Activated CD8-positive, alpha-beta T cell treated with anti-CD3 and anti-CD28 coated beads, Interleukin-2, amount 10 ng/mL, durations not matched to agents 7 days and 5 days (primary cell): ENCODE measurements around the gene NUP160. TPM values are rescaled to one million over a fixed set of nuclear protein-coding genes. Genes with fewer than 3 reads are reported as not detected.
A peak's percentile ranks its signal among the peaks of the same experiment; 100 is the strongest.
"Not testable (repeated sequence)": the region's sequence is repeated elsewhere in the genome, so short reads cannot be mapped to it uniquely, and the experiment has no call there.

ENCODE experiments used
- ATAC-seq: fragments of 150-1000 bp; cut with Tn5 transposase; one replicate; pipeline ENCODE4 v1.10.0; 2021; ENCODE audit warnings: moderate library complexity
- CTCF ChIA-PET: fragments of 350-600 bp; sonication (Branson Sonifier 250); formaldehyde crosslinking; loops from one replicate; lab custom pipeline; 2021; ENCODE audit warnings: antibody characterized with exemption; lab: Charles Lee
- POLR2A ChIA-PET: fragments of 350-600 bp; sonication (Branson Sonifier 250); formaldehyde crosslinking; loops from one replicate; lab custom pipeline; 2021; ENCODE audit warnings: antibody characterized with exemption; lab: Charles Lee
- DNase-seq: peaks from one replicate; pipeline ENCODE4 v3.0.0-alpha.2; 2020
- H3K27ac Mint-ChIP-seq: one replicate; pipeline ENCODE4 v1.8.0; 2021; ENCODE audit warnings: mild to moderate bottlenecking, mixed read lengths
- H3K27me3 Mint-ChIP-seq: one replicate; pipeline ENCODE4 v1.8.0; 2021; ENCODE audit warnings: low read depth, mixed read lengths
- H3K36me3 Mint-ChIP-seq: one replicate; pipeline ENCODE4 v1.8.0; 2021; ENCODE audit warnings: low read depth, mixed read lengths
- H3K4me1 Mint-ChIP-seq: one replicate; pipeline ENCODE4 v1.8.0; 2021; ENCODE audit warnings: low read depth, mixed read lengths
- H3K4me3 Mint-ChIP-seq: one replicate; pipeline ENCODE4 v1.8.0; 2021; ENCODE audit warnings: mild to moderate bottlenecking, mixed read lengths
- H3K9me3 Mint-ChIP-seq: one replicate; pipeline ENCODE4 v1.8.0; 2022; ENCODE audit warnings: mixed read lengths; ENCODE audit not compliant: insufficient read depth
- total RNA-seq, 2 experiments: library from RNA; stranded (reverse); gene quantifications; one replicate each; pipeline ENCODE4 v1.2.3, GENCODE V29; 2021

Gene NUP160
- total RNA-seq = 10 to 100 TPM; 67.8 to 70.8 TPM

- peaks cover 24% of the 10 kb centered on the region for H3K36me3 Mint-ChIP-seq
- CTCF ChIA-PET = interaction anchor here (1.3 kb wide), 1 partner anchor 12 kb away, joined by 3 read pairs; no protein-coding TSS in a partner anchor
- ATAC-seq = peak; percentile 87
- H3K4me3 Mint-ChIP-seq = peak within 1 kb of the TSS; percentile 91
- no peaks in the 10 kb centered on the region for H3K27me3 Mint-ChIP-seq
- no peaks in the 10 kb centered on the region for H3K9me3 Mint-ChIP-seq
- peak within 1 kb of the TSS; percentile 97 for H3K27ac Mint-ChIP-seq
- POLR2A ChIA-PET = interaction anchor here (0.5 to 1.7 kb wide), 11 partner anchors 8 to 252 kb away, joined by 3 to 7 read pairs (median 3); partner anchors contain the start of gene AGBL2
- peaks cover 44% of the 10 kb centered on the region for H3K4me1 Mint-ChIP-seq
- DNase-seq = peak; percentile 92
Observed at GRCh38 chr11:47847892-47848699, at the start of gene NUP160. Gene NUP160, minus strand, starts transcription at chr11:47848350. Its CDS starts 32 bp downstream, at chr11:47848318.

- Mint-ChIP-seq H3K4me1 (peaks cover 13% of the 10 kb centered on the region), H3K4me3 (no peak overlapping the region), H3K27ac (no peak overlapping the region), H3K36me3 (no peaks in the 10 kb centered on the region), H3K9me3 (no peaks in the 10 kb centered on the region), H3K27me3 (peaks cover 6% of the 10 kb centered on the region)
- DNase-seq (no peak), ATAC-seq (no peak)
- ChIA-PET POLR2A (no interaction called here), CTCF (no interaction called here)
Observed at GRCh38 chr11:47896199-47896598, 48.0 kb upstream of the NUP160 start.

GRCh38 chr11:47895035-47895434 lies 46.9 kb upstream of the NUP160 start:
- Mint-ChIP-seq H3K27ac (no peak overlapping the region), H3K36me3 (no peaks in the 10 kb centered on the region), H3K4me1 (peaks cover 12% of the 10 kb centered on the region), H3K4me3 (no peak overlapping the region), H3K9me3 (no peaks in the 10 kb centered on the region), H3K27me3 (peaks cover 6% of the 10 kb centered on the region)
- ATAC-seq (no peak), DNase-seq (no peak)
- ChIA-PET CTCF (no interaction called here), POLR2A (no interaction called here)

- CTCF ChIA-PET, POLR2A ChIA-PET, DNase-seq, H3K27ac Mint-ChIP-seq, ATAC-seq, H3K36me3 Mint-ChIP-seq, H3K9me3 Mint-ChIP-seq, H3K4me3 Mint-ChIP-seq: not testable (repeated sequence)
- peaks cover 17% of the 10 kb centered on the region for H3K4me1 Mint-ChIP-seq
- H3K27me3 Mint-ChIP-seq = peaks cover 12% of the 10 kb centered on the region
Observed at GRCh38 chr11:47892546-47893276, 44.6 kb upstream of the NUP160 start.

GRCh38 chr11:47891886-47892285 lies 43.7 kb upstream of the NUP160 start:
- Mint-ChIP-seq H3K9me3 (no peaks in the 10 kb centered on the region), H3K4me1 (peaks cover 18% of the 10 kb centered on the region), H3K4me3 (no peak overlapping the region), H3K27me3 (peaks cover 12% of the 10 kb centered on the region), H3K27ac (no peak overlapping the region), H3K36me3 (no peaks in the 10 kb centered on the region)
- no peak for DNase-seq
- ATAC-seq = no peak
- POLR2A ChIA-PET = no interaction called here
- CTCF ChIA-PET = no interaction called here

- Mint-ChIP-seq H3K36me3 (no peaks in the 10 kb centered on the region), H3K27me3 (peaks cover 11% of the 10 kb centered on the region), H3K4me1 (peaks cover 31% of the 10 kb centered on the region), H3K4me3 (no peak overlapping the region), H3K9me3 (no peaks in the 10 kb centered on the region), H3K27ac (no peak overlapping the region)
- CTCF ChIA-PET = interaction anchor here (1.6 kb wide), 1 partner anchor 36 kb away, joined by 6 read pairs; no protein-coding TSS in a partner anchor
- ATAC-seq (no peak), DNase-seq (no peak)
- POLR2A ChIA-PET = no interaction called here
Observed at GRCh38 chr11:47889714-47890441, 41.7 kb upstream of the NUP160 start.

GRCh38 chr11:47887910-47888569 lies 39.9 kb upstream of the NUP160 start:
- ChIA-PET CTCF (no interaction called here), POLR2A (interaction anchor here (0.6 kb wide), 1 partner anchor 73 kb away, joined by 3 read pairs; no protein-coding TSS in a partner anchor)
- Mint-ChIP-seq H3K9me3 (no peaks in the 10 kb centered on the region), H3K4me1 (peaks cover 35% of the 10 kb centered on the region), H3K4me3 (no peak overlapping the region), H3K36me3 (no peaks in the 10 kb centered on the region), H3K27ac (no peak overlapping the region), H3K27me3 (peaks cover 6% of the 10 kb centered on the region)
- no peak for ATAC-seq
- no peak for DNase-seq

GRCh38 chr11:47886096-47886495 lies 37.9 kb upstream of the NUP160 start:
- H3K27me3 Mint-ChIP-seq = peaks cover 6% of the 10 kb centered on the region
- peak; percentile 32 for DNase-seq
- ChIA-PET CTCF (interaction anchor here (1.0 kb wide), 1 partner anchor 226 kb away, joined by 3 read pairs; no protein-coding TSS in a partner anchor), POLR2A (no interaction called here)
- H3K9me3 Mint-ChIP-seq = no peaks in the 10 kb centered on the region
- H3K4me1 Mint-ChIP-seq = peaks cover 36% of the 10 kb centered on the region
- H3K36me3 Mint-ChIP-seq = no peaks in the 10 kb centered on the region
- peak; percentile 65 for ATAC-seq
- peak overlapping the region; percentile 40 for H3K4me3 Mint-ChIP-seq
- H3K27ac Mint-ChIP-seq = peak overlapping the region; percentile 79

GRCh38 chr11:47882437-47882836 lies 34.3 kb upstream of the NUP160 start:
- H3K36me3 Mint-ChIP-seq, ATAC-seq, DNase-seq, H3K9me3 Mint-ChIP-seq, H3K4me3 Mint-ChIP-seq, H3K27ac Mint-ChIP-seq, H3K27me3 Mint-ChIP-seq, CTCF ChIA-PET, POLR2A ChIA-PET: not testable (repeated sequence)
- peaks cover 29% of the 10 kb centered on the region for H3K4me1 Mint-ChIP-seq

- CTCF ChIA-PET = interaction anchor here (0.7 to 0.9 kb wide), 2 partner anchors 28 kb away, joined by 3 to 4 read pairs; no protein-coding TSS in a partner anchor
- no peak overlapping the region for H3K27ac Mint-ChIP-seq
- no peak overlapping the region for H3K4me3 Mint-ChIP-seq
- ATAC-seq = no peak
- POLR2A ChIA-PET = no interaction called here
- DNase-seq = no peak
- H3K27me3 Mint-ChIP-seq = no peaks in the 10 kb centered on the region
- no peaks in the 10 kb centered on the region for H3K36me3 Mint-ChIP-seq
- H3K9me3 Mint-ChIP-seq = peaks cover 8% of the 10 kb centered on the region
- H3K4me1 Mint-ChIP-seq = peaks cover 25% of the 10 kb centered on the region
Observed at GRCh38 chr11:47881145-47881544, 33.0 kb upstream of the NUP160 start.
